ENCODE data around the gene DEDD. TPM values are rescaled to one million over a fixed set of nuclear protein-coding genes. Genes with fewer than 3 reads are reported as not detected.

DEDD gene
- total RNA-seq, 1 donor from 2014 or later = 43.7 TPM

GRCh38 chr1:161076410-161076809, 56.1 kb downstream of the DEDD start:
- TF ChIP-seq CTCF (IDR thresholded peaks at IDR 0.05; ENCODE audit: unreplicated experiment) = no peak
- no peak overlapping the region for H3K4me3 Mint-ChIP-seq
- no peaks in the 10 kb centered on the region for H3K9me3 Mint-ChIP-seq
- H3K4me1 Mint-ChIP-seq = peaks cover 14% of the 10 kb centered on the region
- no peak overlapping the region for H3K27ac Mint-ChIP-seq
- H3K27me3 Mint-ChIP-seq (ENCODE audit: low read depth) = no peaks in the 10 kb centered on the region
- DNase-seq (ENCODE audit: low spot score in 2 of 2, unreplicated experiment in 2 of 2) = no peak
- peaks cover 15% of the 10 kb centered on the region for H3K36me3 Mint-ChIP-seq

GRCh38 chr1:161074676-161075368, 57.6 kb downstream of the DEDD start:
- Mint-ChIP-seq H3K9me3 (no peaks in the 10 kb centered on the region), H3K36me3 (peaks cover 10% of the 10 kb centered on the region), H3K4me3 (no peak overlapping the region), H3K4me1 (peaks cover 8% of the 10 kb centered on the region), H3K27me3 (ENCODE audit: low read depth) (no peaks in the 10 kb centered on the region), H3K27ac (peak overlapping the region; percentile 20)
- no peak for TF ChIP-seq CTCF (IDR thresholded peaks at IDR 0.05; ENCODE audit: unreplicated experiment)
- DNase-seq (ENCODE audit: low spot score in 2 of 2, unreplicated experiment in 2 of 2) = no peak

- peaks cover 4% of the 10 kb centered on the region for H3K36me3 Mint-ChIP-seq
- TF ChIP-seq CTCF (IDR thresholded peaks at IDR 0.05; ENCODE audit: unreplicated experiment) = no peak
- no peaks in the 10 kb centered on the region for H3K9me3 Mint-ChIP-seq
- no peak overlapping the region for H3K4me3 Mint-ChIP-seq
- no peak overlapping the region for H3K27ac Mint-ChIP-seq
- DNase-seq (ENCODE audit: low spot score in 2 of 2, unreplicated experiment in 2 of 2) = no peak
- no peaks in the 10 kb centered on the region for H3K27me3 Mint-ChIP-seq (ENCODE audit: low read depth)
- H3K4me1 Mint-ChIP-seq = peaks cover 8% of the 10 kb centered on the region
These were observed 58.9 kb downstream of the DEDD start for GRCh38 chr1:161073474-161074121.

GRCh38 chr1:161072751-161073449, 59.6 kb downstream of the DEDD start:
- H3K36me3 Mint-ChIP-seq = peaks cover 4% of the 10 kb centered on the region
- no peaks in the 10 kb centered on the region for H3K9me3 Mint-ChIP-seq
- H3K4me3 Mint-ChIP-seq = no peak overlapping the region
- H3K4me1 Mint-ChIP-seq = peaks cover 8% of the 10 kb centered on the region
- no peaks in the 10 kb centered on the region for H3K27me3 Mint-ChIP-seq (ENCODE audit: low read depth)
- DNase-seq (ENCODE audit: low spot score in 2 of 2, unreplicated experiment in 2 of 2) = no peak
- no peak for TF ChIP-seq CTCF (IDR thresholded peaks at IDR 0.05; ENCODE audit: unreplicated experiment)
- no peak overlapping the region for H3K27ac Mint-ChIP-seq

GRCh38 chr1:161071886-161072371, 60.5 kb downstream of the DEDD start:
- Mint-ChIP-seq H3K4me1 (peaks cover 8% of the 10 kb centered on the region), H3K27ac (no peak overlapping the region), H3K27me3 (ENCODE audit: low read depth) (no peaks in the 10 kb centered on the region), H3K36me3 (peaks cover 4% of the 10 kb centered on the region), H3K9me3 (no peaks in the 10 kb centered on the region), H3K4me3 (no peak overlapping the region)
- no peak for DNase-seq (ENCODE audit: low spot score in 2 of 2, unreplicated experiment in 2 of 2)
- TF ChIP-seq CTCF (IDR thresholded peaks at IDR 0.05; ENCODE audit: unreplicated experiment) = peak; percentile 39

Other genes with a start within 250 kb of the DEDD start
- gene ITLN1, start 247.5 kb downstream of the DEDD start, total RNA-seq = 0.63 to 0.73 TPM in 2 of 3 replicates, not detected in the other
- gene ITLN2, start 177.9 kb downstream of the DEDD start, total RNA-seq = 0.41 to 0.80 TPM (median 0.72 TPM) in 3 replicates
- 114 to 132 TPM (median 122 TPM) in 3 replicates for gene F11R, start 111.5 kb downstream of the DEDD start, total RNA-seq
- 53.2 to 60.3 TPM (median 53.7 TPM) in 3 replicates for gene TSTD1, start 93.7 kb downstream of the DEDD start, total RNA-seq
- 66.4 to 68.0 TPM (median 66.6 TPM) in 3 replicates for gene USF1, start 86.7 kb downstream of the DEDD start, total RNA-seq
- 1.4 to 1.9 TPM (median 1.6 TPM) in 3 replicates for gene ARHGAP30, start 62.8 kb downstream of the DEDD start, total RNA-seq
- 29.9 to 31.5 TPM (median 30.6 TPM) in 3 replicates for gene NECTIN4, start 43.1 kb downstream of the DEDD start, total RNA-seq
- gene KLHDC9, start 34.3 kb downstream of the DEDD start, total RNA-seq = 4.2 to 5.4 TPM (median 5.4 TPM) in 3 replicates
- 49.7 to 53.2 TPM (median 50.8 TPM) in 3 replicates for gene PFDN2, start 14.6 kb downstream of the DEDD start, total RNA-seq
- 35.3 to 37.7 TPM (median 35.9 TPM) in 3 replicates for gene NIT1, start 14.6 kb downstream of the DEDD start, total RNA-seq
- gene UFC1, start 21.3 kb upstream of the DEDD start, total RNA-seq = 86.2 to 90.2 TPM (median 88.7 TPM) in 3 replicates
- 42.6 to 48.4 TPM (median 47.4 TPM) in 3 replicates for gene USP21, start 26.8 kb upstream of the DEDD start, total RNA-seq
- gene PPOX, start 33.8 kb upstream of the DEDD start, total RNA-seq = 48.9 to 49.7 TPM (median 49.0 TPM) in 3 replicates
- 38.0 to 43.0 TPM (median 40.5 TPM) in 3 replicates for gene B4GALT3, start 44.8 kb upstream of the DEDD start, total RNA-seq
- gene ADAMTS4, start 66.4 kb upstream of the DEDD start, total RNA-seq = 6.8 to 9.9 TPM (median 9.2 TPM) in 3 replicates
- gene NDUFS2, start 69.7 kb upstream of the DEDD start, total RNA-seq = 70.1 to 72.0 TPM (median 70.8 TPM) in 3 replicates
- gene FCER1G, start 82.6 kb upstream of the DEDD start, total RNA-seq = 0.40 to 1.8 TPM (median 1.3 TPM) in 3 replicates
- not detected in 3 replicates for gene APOA2, start 91.0 kb upstream of the DEDD start, total RNA-seq
- gene TOMM40L, start 93.4 kb upstream of the DEDD start, total RNA-seq = 8.5 to 9.3 TPM (median 9.3 TPM) in 3 replicates
- not detected in 3 replicates for gene NR1I3, start 105.5 kb upstream of the DEDD start, total RNA-seq
- 0.25 TPM in 1 of 3 replicates, not detected in the others for gene PCP4L1, start 126.1 kb upstream of the DEDD start, total RNA-seq
- gene MPZ, start 177.3 kb upstream of the DEDD start, total RNA-seq = 1.3 to 1.4 TPM (median 1.3 TPM) in 3 replicates
- 141 to 147 TPM (median 145 TPM) in 3 replicates for gene SDHC, start 181.7 kb upstream of the DEDD start, total RNA-seq
- not detected in 3 replicates for gene CFAP126, start 235.2 kb upstream of the DEDD start, total RNA-seq